Measurements from ENCODE around the gene FOXP2.

FOXP2 gene

GRCh38 chr7:114450431-114450830 is 35.8 kb downstream of the FOXP2 start (continued):
- no peak for TF ChIP-seq ZBTB11 (tag by site-specific recombination; conservative IDR thresholded peaks at IDR 0.05; ENCODE audit: low read depth)

- Histone ChIP-seq H3K27ac (ENCODE audit: extremely low read depth, low read depth, low read length) (no peak overlapping the region), H3K9me3 (ENCODE audit: control insufficient read depth, insufficient read depth, low read depth, low read length) (no peaks in the 10 kb centered on the region), H3K36me3 (ENCODE audit: control insufficient read depth in 2 of 2, insufficient read depth in 1 of 2, low read length in 2 of 2) (no peaks in the 10 kb centered on the region; a peak in 1 of 3 replicates), H3K4me1 (ENCODE audit: control insufficient read depth, insufficient read depth, low read length) (0 out of 2 replicates have a peak, but pooled peaks cover 2% of the 10 kb centered on the region), H3K4me3 (ENCODE audit: low read depth, low read length) (no peak overlapping the region)
- ChIA-PET CTCF (interaction anchor here (1.0 kb wide), 1 partner anchor 33 kb away, joined by 3 read pairs; no protein-coding TSS in a partner anchor), POLR2A (no interaction called here)
- TF ChIP-seq SP7 (tag by site-specific recombination; IDR thresholded peaks at IDR 0.05) (no peak), PRDM2 (tag by site-specific recombination; IDR thresholded peaks at IDR 0.05; ENCODE audit: borderline replicate concordance) (no peak), RBAK (tag by site-specific recombination; IDR thresholded peaks at IDR 0.05) (no peak), MZF1 (tag by site-specific recombination; IDR thresholded peaks at IDR 0.05; ENCODE audit: borderline replicate concordance) (no peak), ZNF292 (tag by site-specific recombination; IDR thresholded peaks at IDR 0.05; ENCODE audit: borderline replicate concordance, low read depth) (no peak), ZNF426 (tag by site-specific recombination; IDR thresholded peaks at IDR 0.05) (no peak), ZNF221 (tag by site-specific recombination; IDR thresholded peaks at IDR 0.05; ENCODE audit: borderline replicate concordance) (no peak), SP2 (tag by site-specific recombination; IDR thresholded peaks at IDR 0.05) (no peak), ZNF501 (tag by site-specific recombination; IDR thresholded peaks at IDR 0.05) (no peak), KLF16 (tag by site-specific recombination; IDR thresholded peaks at IDR 0.05) (no peak), ZNF664 (tag by site-specific recombination; IDR thresholded peaks at IDR 0.05) (no peak), ZNF449 (tag by site-specific recombination; IDR thresholded peaks at IDR 0.05) (no peak), ZNF202 (tag by site-specific recombination; IDR thresholded peaks at IDR 0.05; ENCODE audit: borderline replicate concordance) (no peak)
- TF ChIP-seq, protein P1, sequence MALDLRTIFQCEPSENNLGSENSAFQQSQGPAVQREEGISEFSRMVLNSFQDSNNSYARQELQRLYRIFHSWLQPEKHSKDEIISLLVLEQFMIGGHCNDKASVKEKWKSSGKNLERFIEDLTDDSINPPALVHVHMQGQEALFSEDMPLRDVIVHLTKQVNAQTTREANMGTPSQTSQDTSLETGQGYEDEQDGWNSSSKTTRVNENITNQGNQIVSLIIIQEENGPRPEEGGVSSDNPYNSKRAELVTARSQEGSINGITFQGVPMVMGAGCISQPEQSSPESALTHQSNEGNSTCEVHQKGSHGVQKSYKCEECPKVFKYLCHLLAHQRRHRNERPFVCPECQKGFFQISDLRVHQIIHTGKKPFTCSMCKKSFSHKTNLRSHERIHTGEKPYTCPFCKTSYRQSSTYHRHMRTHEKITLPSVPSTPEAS (tag by site-specific recombination; IDR thresholded peaks at IDR 0.05) = no peak
- TF ChIP-seq, protein P2, sequence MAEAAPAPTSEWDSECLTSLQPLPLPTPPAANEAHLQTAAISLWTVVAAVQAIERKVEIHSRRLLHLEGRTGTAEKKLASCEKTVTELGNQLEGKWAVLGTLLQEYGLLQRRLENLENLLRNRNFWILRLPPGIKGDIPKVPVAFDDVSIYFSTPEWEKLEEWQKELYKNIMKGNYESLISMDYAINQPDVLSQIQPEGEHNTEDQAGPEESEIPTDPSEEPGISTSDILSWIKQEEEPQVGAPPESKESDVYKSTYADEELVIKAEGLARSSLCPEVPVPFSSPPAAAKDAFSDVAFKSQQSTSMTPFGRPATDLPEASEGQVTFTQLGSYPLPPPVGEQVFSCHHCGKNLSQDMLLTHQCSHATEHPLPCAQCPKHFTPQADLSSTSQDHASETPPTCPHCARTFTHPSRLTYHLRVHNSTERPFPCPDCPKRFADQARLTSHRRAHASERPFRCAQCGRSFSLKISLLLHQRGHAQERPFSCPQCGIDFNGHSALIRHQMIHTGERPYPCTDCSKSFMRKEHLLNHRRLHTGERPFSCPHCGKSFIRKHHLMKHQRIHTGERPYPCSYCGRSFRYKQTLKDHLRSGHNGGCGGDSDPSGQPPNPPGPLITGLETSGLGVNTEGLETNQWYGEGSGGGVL (tag by site-specific recombination; IDR thresholded peaks at IDR 0.05) = no peak
- TF ChIP-seq, protein P3, sequence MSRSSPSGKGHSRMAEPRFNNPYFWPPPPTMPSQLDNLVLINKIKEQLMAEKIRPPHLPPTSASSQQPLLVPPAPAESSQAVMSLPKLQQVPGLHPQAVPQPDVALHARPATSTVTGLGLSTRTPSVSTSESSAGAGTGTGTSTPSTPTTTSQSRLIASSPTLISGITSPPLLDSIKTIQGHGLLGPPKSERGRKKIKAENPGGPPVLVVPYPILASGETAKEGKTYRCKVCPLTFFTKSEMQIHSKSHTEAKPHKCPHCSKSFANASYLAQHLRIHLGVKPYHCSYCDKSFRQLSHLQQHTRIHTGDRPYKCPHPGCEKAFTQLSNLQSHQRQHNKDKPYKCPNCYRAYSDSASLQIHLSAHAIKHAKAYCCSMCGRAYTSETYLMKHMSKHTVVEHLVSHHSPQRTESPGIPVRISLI (tag by site-specific recombination; IDR thresholded peaks at IDR 0.05) = no peak
Measured at GRCh38 chr7:114459574-114459973, 45.0 kb downstream of the FOXP2 start.

Measured in HEK293 (cell line).